Measurements from ENCODE around the gene NPM1. TPM values are rescaled to one million over a fixed set of nuclear protein-coding genes. Genes with fewer than 3 reads are reported as not detected.

The NPM1 gene
- total RNA-seq, 2 donors from 2014 or later: 1,997 to 2,127 TPM

GRCh38 chr5:171407234-171407633, 19.6 kb downstream of the NPM1 start:
- H3K27me3 Mint-ChIP-seq (ENCODE audit: insufficient read depth): no peaks in the 10 kb centered on the region
- Histone ChIP-seq H3K9ac (ENCODE audit: extremely low read depth, low read length, poor library complexity, severe bottlenecking) (no peak overlapping the region), H3K27me3 (ENCODE audit: control insufficient read depth, insufficient read depth, low read length, poor library complexity, severe bottlenecking) (no peaks in the 10 kb centered on the region), H3K9me3 (ENCODE audit: control insufficient read depth, low read length) (peaks cover 10% of the 10 kb centered on the region), H3K36me3 (ENCODE audit: control insufficient read depth, insufficient read depth, low read length) (peaks cover 75% of the 10 kb centered on the region), H3K4me1 (ENCODE audit: control insufficient read depth, insufficient read depth, low read length) (peaks cover 4% of the 10 kb centered on the region), H3K27ac (ENCODE audit: low read depth, low read length) (no peak overlapping the region), H3K4me3 (ENCODE audit: low read length) (no peak overlapping the region)
- H3K36me3 Mint-ChIP-seq (ENCODE audit: low read depth): peaks cover 75% of the 10 kb centered on the region
- H3K4me3 Mint-ChIP-seq: no peak overlapping the region
- no peak for DNase-seq
- H3K4me1 Mint-ChIP-seq: peaks cover 18% of the 10 kb centered on the region
- no peak for TF ChIP-seq CTCF (conservative IDR thresholded peaks at IDR 0.05)
- H3K9me3 Mint-ChIP-seq: peaks cover 10% of the 10 kb centered on the region
- H3K27ac Mint-ChIP-seq: peak overlapping the region; percentile 30
- whole genome bisulfite sequencing, 2 experiments (ENCODE audit: insufficient coverage in 1 of 2, insufficient read length in 1 of 2): 89 to 100% methylated on average over 3 to 4 of the region's 4 CpGs

- Mint-ChIP-seq H3K27ac (no peak overlapping the region), H3K9me3 (peaks cover 8% of the 10 kb centered on the region), H3K27me3 (ENCODE audit: insufficient read depth) (no peaks in the 10 kb centered on the region), H3K4me3 (no peak overlapping the region), H3K4me1 (peaks cover 18% of the 10 kb centered on the region), H3K36me3 (ENCODE audit: low read depth) (peaks cover 82% of the 10 kb centered on the region)
- 96 to 99% methylated on average over 8 of the region's 8 CpGs for WGBS, 2 experiments (ENCODE audit: insufficient coverage in 1 of 2, insufficient read length in 1 of 2)
- Histone ChIP-seq H3K36me3 (ENCODE audit: control insufficient read depth, insufficient read depth, low read length) (peaks cover 97% of the 10 kb centered on the region), H3K27ac (ENCODE audit: low read depth, low read length) (no peak overlapping the region), H3K4me3 (ENCODE audit: low read length) (no peak overlapping the region), H3K27me3 (ENCODE audit: control insufficient read depth, insufficient read depth, low read length, poor library complexity, severe bottlenecking) (no peaks in the 10 kb centered on the region), H3K4me1 (ENCODE audit: control insufficient read depth, insufficient read depth, low read length) (peaks cover 4% of the 10 kb centered on the region), H3K9me3 (ENCODE audit: control insufficient read depth, low read length) (peaks cover 10% of the 10 kb centered on the region), H3K9ac (ENCODE audit: extremely low read depth, low read length, poor library complexity, severe bottlenecking) (no peak overlapping the region)
- peak; percentile 47 for DNase-seq
- TF ChIP-seq CTCF (conservative IDR thresholded peaks at IDR 0.05): no peak
Measured at GRCh38 chr5:171409164-171410136, 21.8 kb downstream of the NPM1 start.

- no peak for TF ChIP-seq CTCF (conservative IDR thresholded peaks at IDR 0.05)
- WGBS, 2 experiments (ENCODE audit: insufficient coverage in 1 of 2, insufficient read length in 1 of 2): 50% methylated on average over 1 of the region's 1 CpG; no CpG with 5 or more reads in 1 of the 2 experiments
- H3K9ac ChIP-seq (ENCODE audit: extremely low read depth, low read length, poor library complexity, severe bottlenecking): no peak overlapping the region
- Mint-ChIP-seq H3K4me1 (peaks cover 18% of the 10 kb centered on the region), H3K27ac (no peak overlapping the region), H3K4me3 (no peak overlapping the region), H3K27me3 (ENCODE audit: insufficient read depth) (no peaks in the 10 kb centered on the region), H3K9me3 (peaks cover 3% of the 10 kb centered on the region), H3K36me3 (ENCODE audit: low read depth) (peaks cover 76% of the 10 kb centered on the region)
- DNase-seq: no peak
- H3K27ac ChIP-seq (ENCODE audit: low read depth, low read length): no peak overlapping the region
- peaks cover 93% of the 10 kb centered on the region for H3K36me3 ChIP-seq (ENCODE audit: control insufficient read depth, insufficient read depth, low read length)
- no peak overlapping the region for H3K4me3 ChIP-seq (ENCODE audit: low read length)
- peaks cover 4% of the 10 kb centered on the region for H3K4me1 ChIP-seq (ENCODE audit: control insufficient read depth, insufficient read depth, low read length)
- peaks cover 5% of the 10 kb centered on the region for H3K9me3 ChIP-seq (ENCODE audit: control insufficient read depth, low read length)
- no peaks in the 10 kb centered on the region for H3K27me3 ChIP-seq (ENCODE audit: control insufficient read depth, insufficient read depth, low read length, poor library complexity, severe bottlenecking)
Measured at GRCh38 chr5:171410181-171410580, 22.5 kb downstream of the NPM1 start.
